ENCODE measurements around the gene ANXA5.

ANXA5 gene

GRCh38 chr4:121711263-121712000, 14.7 kb upstream of the ANXA5 start:
- DNase-seq = no peak

GRCh38 chr4:121709766-121710405, 13.1 kb upstream of the ANXA5 start:
- DNase-seq = no peak

- DNase-seq = no peak
These were observed 10.6 kb upstream of the ANXA5 start for GRCh38 chr4:121707344-121707743.

- DNase-seq = no peak
These were observed 9.8 kb upstream of the ANXA5 start for GRCh38 chr4:121706595-121707021.

GRCh38 chr4:121705521-121705920, 8.7 kb upstream of the ANXA5 start:
- DNase-seq = no peak

GRCh38 chr4:121702136-121702535, 5.4 kb upstream of the ANXA5 start:
- no peak for DNase-seq

- no peak for DNase-seq
These were observed 4.5 kb upstream of the ANXA5 start for GRCh38 chr4:121701263-121701662.

- no peak for DNase-seq
These were observed 1.5 kb upstream of the ANXA5 start for GRCh38 chr4:121698236-121698671.

GRCh38 chr4:121697564-121697963, 784 bp upstream of the ANXA5 start:
- no peak for DNase-seq

GRCh38 chr4:121696170-121696580, 605 bp downstream of the ANXA5 start:
- no peak for DNase-seq

GRCh38 chr4:121693886-121694285, 2.9 kb downstream of the ANXA5 start:
- no peak for DNase-seq

- no peak for DNase-seq
These were observed 3.3 kb downstream of the ANXA5 start for GRCh38 chr4:121693450-121693849.

- DNase-seq = no peak
These were observed 4.5 kb downstream of the ANXA5 start for GRCh38 chr4:121692261-121692660.

- no peak for DNase-seq
These were observed 6.8 kb downstream of the ANXA5 start for GRCh38 chr4:121690001-121690400.

- no peak for DNase-seq
These were observed 8.1 kb downstream of the ANXA5 start for GRCh38 chr4:121688701-121689100.

GRCh38 chr4:121688261-121688660, 8.5 kb downstream of the ANXA5 start:
- DNase-seq = no peak

- no peak for DNase-seq
These were observed 10.5 kb downstream of the ANXA5 start for GRCh38 chr4:121686255-121686654.

- no peak for DNase-seq
These were observed 11.5 kb downstream of the ANXA5 start for GRCh38 chr4:121685257-121685656.

- no peak for DNase-seq
These were observed 12.2 kb downstream of the ANXA5 start for GRCh38 chr4:121684561-121684960.

GRCh38 chr4:121684016-121684415, 12.8 kb downstream of the ANXA5 start:
- DNase-seq = no peak

- DNase-seq = no peak
These were observed 16.2 kb downstream of the ANXA5 start for GRCh38 chr4:121680571-121680970.

GRCh38 chr4:121679951-121680350, 16.8 kb downstream of the ANXA5 start:
- no peak for DNase-seq

- DNase-seq = no peak
These were observed 17.5 kb downstream of the ANXA5 start for GRCh38 chr4:121679267-121679666.

GRCh38 chr4:121677524-121677923, 19.3 kb downstream of the ANXA5 start:
- DNase-seq = no peak

Measured in NCI-H2029 (cell line).